Measurements from ENCODE around the gene FAM136A.

GRCh38 chr2:70300771-70301343 is 1.0 kb downstream of the FAM136A start:
- TF ChIP-seq EZH2phosphoT487 (IDR thresholded peaks at IDR 0.05) (no peak), CTCF (IDR thresholded peaks at IDR 0.05) (no peak)
